Measurements from ENCODE around the gene LRRC2.
"Not testable (repeated sequence)": the region's sequence is repeated elsewhere in the genome, so short reads cannot be mapped to it uniquely, and the experiment has no call there.

Gene LRRC2

GRCh38 chr3:46557814-46558183 is 8.3 kb downstream of the LRRC2 start:
- no peak for FAIRE-seq
- TF ChIP-seq POLR2A (IDR thresholded peaks at IDR 0.05; ENCODE audit: low read depth, low read length) = no peak
- DNase-seq (ENCODE audit: insufficient read length, low spot score) = no peak

- FAIRE-seq (no peak), DNase-seq (ENCODE audit: insufficient read length, low spot score) (no peak)
- TF ChIP-seq POLR2A (IDR thresholded peaks at IDR 0.05; ENCODE audit: low read depth, low read length) = no peak
Observed at GRCh38 chr3:46553154-46553553, 12.9 kb downstream of the LRRC2 start.

GRCh38 chr3:46552538-46552937 is 13.6 kb downstream of the LRRC2 start:
- DNase-seq (ENCODE audit: insufficient read length, low spot score) = no peak
- FAIRE-seq = no peak
- no peak for TF ChIP-seq POLR2A (IDR thresholded peaks at IDR 0.05; ENCODE audit: low read depth, low read length)

- no peak for TF ChIP-seq POLR2A (IDR thresholded peaks at IDR 0.05; ENCODE audit: low read depth, low read length)
- FAIRE-seq (no peak), DNase-seq (ENCODE audit: insufficient read length, low spot score) (no peak)
Observed at GRCh38 chr3:46551615-46552014, 14.5 kb downstream of the LRRC2 start.

- no peak for FAIRE-seq
- no peak for DNase-seq (ENCODE audit: insufficient read length, low spot score)
- TF ChIP-seq POLR2A (IDR thresholded peaks at IDR 0.05; ENCODE audit: low read depth, low read length) = no peak
Observed at GRCh38 chr3:46549989-46550388, 16.1 kb downstream of the LRRC2 start.

GRCh38 chr3:46549408-46549904 is 16.6 kb downstream of the LRRC2 start:
- DNase-seq (ENCODE audit: insufficient read length, low spot score) = no peak
- no peak for TF ChIP-seq POLR2A (IDR thresholded peaks at IDR 0.05; ENCODE audit: low read depth, low read length)
- FAIRE-seq = no peak

- not testable (repeated sequence) for DNase-seq (ENCODE audit: insufficient read length, low spot score); FAIRE-seq
Observed at GRCh38 chr3:46548611-46549010, 17.5 kb downstream of the LRRC2 start.

GRCh38 chr3:46546896-46547440 is 19.1 kb downstream of the LRRC2 start:
- FAIRE-seq (no peak), DNase-seq (ENCODE audit: insufficient read length, low spot score) (no peak)
- no peak for TF ChIP-seq POLR2A (IDR thresholded peaks at IDR 0.05; ENCODE audit: low read depth, low read length)

- no peak for DNase-seq (ENCODE audit: insufficient read length, low spot score)
- TF ChIP-seq POLR2A (IDR thresholded peaks at IDR 0.05; ENCODE audit: low read depth, low read length) = no peak
- no peak for FAIRE-seq
Observed at GRCh38 chr3:46545818-46546630, 20.1 kb downstream of the LRRC2 start.

GRCh38 chr3:46544771-46545503 is 21.2 kb downstream of the LRRC2 start:
- no peak for FAIRE-seq
- no peak for TF ChIP-seq POLR2A (IDR thresholded peaks at IDR 0.05; ENCODE audit: low read depth, low read length)
- DNase-seq (ENCODE audit: insufficient read length, low spot score) = no peak

- FAIRE-seq (no peak), DNase-seq (ENCODE audit: insufficient read length, low spot score) (no peak)
- TF ChIP-seq POLR2A (IDR thresholded peaks at IDR 0.05; ENCODE audit: low read depth, low read length) = no peak
Observed at GRCh38 chr3:46542801-46543201, 23.3 kb downstream of the LRRC2 start.

GRCh38 chr3:46542344-46542743 is 23.8 kb downstream of the LRRC2 start:
- FAIRE-seq (no peak), DNase-seq (ENCODE audit: insufficient read length, low spot score) (no peak)
- TF ChIP-seq POLR2A (IDR thresholded peaks at IDR 0.05; ENCODE audit: low read depth, low read length) = no peak

- FAIRE-seq = no peak
- no peak for TF ChIP-seq POLR2A (IDR thresholded peaks at IDR 0.05; ENCODE audit: low read depth, low read length)
- no peak for DNase-seq (ENCODE audit: insufficient read length, low spot score)
Observed at GRCh38 chr3:46541835-46542234, 24.3 kb downstream of the LRRC2 start.

GRCh38 chr3:46540550-46540949 is 25.6 kb downstream of the LRRC2 start:
- FAIRE-seq (no peak), DNase-seq (ENCODE audit: insufficient read length, low spot score) (no peak)
- TF ChIP-seq POLR2A (IDR thresholded peaks at IDR 0.05; ENCODE audit: low read depth, low read length) = no peak
